GM12878 (cell line): ENCODE results near the gene B3GALT4. TPM values are rescaled to one million over a fixed set of nuclear protein-coding genes. Genes with fewer than 3 reads are reported as not detected.

Experiments used
- CBFB ChIP-seq: IDR thresholded peaks from 2 replicates; pipeline ENCODE4 v1.6.1; 2016; ENCODE audit warnings: antibody characterized with exemption, low read depth
- CBX3 ChIP-seq: fragments of 200-600 bp; sonication (generic); IDR thresholded peaks from 2 replicates; pipeline ENCODE4 v1.6.1; 2016; ENCODE audit warnings: low read depth, borderline replicate concordance
- DPF2 ChIP-seq: fragments of 450-650 bp; IDR thresholded peaks from 2 replicates; pipeline ENCODE4 v1.6.1; 2017; ENCODE audit warnings: mild to moderate bottlenecking
- FOXK2 ChIP-seq: fragments of 450-650 bp; IDR thresholded peaks from 2 replicates; pipeline ENCODE4 v1.6.1; 2017; ENCODE audit warnings: mild to moderate bottlenecking, moderate library complexity
- IRF4 ChIP-seq: IDR thresholded peaks from 2 replicates; pipeline ENCODE4 v1.6.1; 2011; ENCODE audit warnings: low read depth, low read length
- MTA2 ChIP-seq: fragments of 450-650 bp; IDR thresholded peaks from 2 replicates; pipeline ENCODE4 v1.6.1; 2016; ENCODE audit warnings: low read depth, mild to moderate bottlenecking, moderate library complexity
- MXI1 ChIP-seq: fragments of 150-350 bp; IDR thresholded peaks from 2 replicates; pipeline ENCODE4 v1.6.1; 2011; ENCODE audit warnings: low read depth, mild to moderate bottlenecking, inconsistent platforms, low read length, improper control_type of control experiment
- PAX5 ChIP-seq: IDR thresholded peaks from 2 replicates; pipeline ENCODE4 v1.6.1; 2011; ENCODE audit warnings: low read depth, low read length, borderline replicate concordance
- PAX8 ChIP-seq: fragments of 450-650 bp; IDR thresholded peaks from 2 replicates; pipeline ENCODE4 v1.6.1; 2017; ENCODE audit warnings: mild to moderate bottlenecking, moderate library complexity
- SMARCA5 ChIP-seq: fragments of 450-650 bp; IDR thresholded peaks from 2 replicates; pipeline ENCODE4 v1.6.1; 2017; ENCODE audit warnings: mild to moderate bottlenecking
- SPI1 ChIP-seq: IDR thresholded peaks from 2 replicates; pipeline ENCODE4 v1.6.1; 2011; ENCODE audit warnings: low read depth, mild to moderate bottlenecking, low read length, moderate library complexity, borderline replicate concordance; ENCODE audit not compliant: insufficient read depth
- TAF1 ChIP-seq: IDR thresholded peaks from 2 replicates; pipeline ENCODE4 v1.6.1; 2011; ENCODE audit warnings: mild to moderate bottlenecking, low read depth, low read length, borderline replicate concordance
- USF1 ChIP-seq: IDR thresholded peaks from 2 replicates; pipeline ENCODE4 v1.6.1; 2011; ENCODE audit warnings: borderline replicate concordance, low read depth, mild to moderate bottlenecking, moderate library complexity, mixed read lengths, low read length; ENCODE audit not compliant: insufficient read depth; ENCODE audit errors: extremely low read length
- ZBED1 ChIP-seq: IDR thresholded peaks from 2 replicates; pipeline ENCODE4 v1.6.1; 2016; ENCODE audit warnings: borderline replicate concordance
- polyA plus RNA-seq, 11 experiments: library from polyadenylated mRNA; depleted of rRNA in 4 of 11; unstranded in 6 of 11; stranded (reverse) in 5 of 11; fragments of >200 nt; fragmentation: Nextera tagmentation in 4 of 11; fragmentation: Illumina TruSeq in 1 of 11; extraction: Ambion mirVana in 4 of 11; extraction: Trizol in 1 of 11; gene quantifications; 1 replicate in 1 of 11; 2 replicates in 10 of 11; pipeline versions ENCODE4 v1.2.1 to v1.2.3, GENCODE V29; 2011 to 2016; ENCODE audit warnings: inconsistent platforms in 2 of 11, missing spikeins in 2 of 11, low read depth in 1 of 11
- total RNA-seq, 4 experiments: library from RNA; depleted of rRNA in 3 of 4; stranded (reverse); fragments of >200 nt in 3 of 4; fragmentation: Illumina TruSeq in 1 of 4; extraction: Trizol in 1 of 4; gene quantifications; 2 replicates each; pipeline versions ENCODE4 v1.2.1 to v1.2.3, GENCODE V29; 2013 to 2021
- TF ChIP-seq, protein P1 (sequence below): IDR thresholded peaks from 2 replicates; pipeline ENCODE4 v1.6.1; 2012; ENCODE audit warnings: low read depth, low read length, improper control_type of control experiment
- TF ChIP-seq, protein P2 (sequence below): fragments of 450-650 bp; IDR thresholded peaks from 2 replicates; pipeline ENCODE4 v1.6.1; 2016; ENCODE audit warnings: mild to moderate bottlenecking, moderate library complexity, borderline replicate concordance

Gene B3GALT4
- total and polyA plus RNA-seq, 10 of the 15 experiments (the other 5 are each of a cell fraction or from before 2014, with no cell fraction given): 0.27 to 8.2 (median 2.6) TPM

DNA sequence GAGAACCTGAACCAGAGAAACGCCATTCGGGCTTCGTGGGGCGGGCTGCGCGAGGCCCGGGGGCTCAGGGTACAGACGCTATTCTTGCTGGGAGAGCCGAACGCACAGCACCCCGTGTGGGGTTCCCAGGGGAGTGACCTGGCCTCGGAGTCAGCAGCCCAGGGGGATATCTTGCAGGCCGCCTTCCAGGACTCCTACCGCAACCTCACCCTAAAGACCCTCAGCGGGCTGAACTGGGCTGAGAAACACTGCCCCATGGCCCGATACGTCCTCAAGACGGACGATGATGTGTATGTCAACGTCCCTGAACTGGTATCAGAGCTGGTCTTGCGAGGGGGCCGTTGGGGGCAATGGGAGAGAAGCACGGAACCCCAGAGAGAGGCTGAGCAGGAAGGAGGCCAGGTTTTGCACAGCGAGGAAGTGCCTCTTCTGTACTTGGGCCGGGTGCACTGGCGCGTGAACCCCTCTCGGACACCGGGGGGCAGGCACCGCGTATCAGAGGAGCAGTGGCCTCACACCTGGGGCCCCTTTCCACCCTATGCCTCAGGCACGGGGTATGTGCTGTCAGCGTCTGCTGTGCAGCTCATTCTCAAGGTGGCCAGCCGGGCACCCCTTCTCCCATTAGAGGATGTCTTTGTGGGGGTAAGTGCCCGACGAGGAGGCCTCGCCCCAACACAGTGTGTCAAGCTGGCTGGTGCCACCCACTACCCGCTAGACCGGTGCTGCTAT, 904 bp downstream of the B3GALT4 start (continued):
- TF ChIP-seq SPI1: peak; percentile 62; the same call in 1 of the 2 replicates
- TF ChIP-seq DPF2: peak; percentile 13; the same call in 1 of the 2 replicates
- TF ChIP-seq, protein P1, sequence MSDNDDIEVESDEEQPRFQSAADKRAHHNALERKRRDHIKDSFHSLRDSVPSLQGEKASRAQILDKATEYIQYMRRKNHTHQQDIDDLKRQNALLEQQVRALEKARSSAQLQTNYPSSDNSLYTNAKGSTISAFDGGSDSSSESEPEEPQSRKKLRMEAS: 0 out of 2 replicates have a peak, but pooled peaks have one; percentile 26
- TF ChIP-seq CBX3: no peak
- peak; percentile 93 for TF ChIP-seq PAX5
- no peak for TF ChIP-seq PAX8
- no peak for TF ChIP-seq MTA2
- TF ChIP-seq MXI1: no peak; the same call in 1 of the 2 replicates
- no peak for TF ChIP-seq FOXK2
- TF ChIP-seq TAF1: no peak
- TF ChIP-seq ZBED1: no peak
- TF ChIP-seq, protein P2, sequence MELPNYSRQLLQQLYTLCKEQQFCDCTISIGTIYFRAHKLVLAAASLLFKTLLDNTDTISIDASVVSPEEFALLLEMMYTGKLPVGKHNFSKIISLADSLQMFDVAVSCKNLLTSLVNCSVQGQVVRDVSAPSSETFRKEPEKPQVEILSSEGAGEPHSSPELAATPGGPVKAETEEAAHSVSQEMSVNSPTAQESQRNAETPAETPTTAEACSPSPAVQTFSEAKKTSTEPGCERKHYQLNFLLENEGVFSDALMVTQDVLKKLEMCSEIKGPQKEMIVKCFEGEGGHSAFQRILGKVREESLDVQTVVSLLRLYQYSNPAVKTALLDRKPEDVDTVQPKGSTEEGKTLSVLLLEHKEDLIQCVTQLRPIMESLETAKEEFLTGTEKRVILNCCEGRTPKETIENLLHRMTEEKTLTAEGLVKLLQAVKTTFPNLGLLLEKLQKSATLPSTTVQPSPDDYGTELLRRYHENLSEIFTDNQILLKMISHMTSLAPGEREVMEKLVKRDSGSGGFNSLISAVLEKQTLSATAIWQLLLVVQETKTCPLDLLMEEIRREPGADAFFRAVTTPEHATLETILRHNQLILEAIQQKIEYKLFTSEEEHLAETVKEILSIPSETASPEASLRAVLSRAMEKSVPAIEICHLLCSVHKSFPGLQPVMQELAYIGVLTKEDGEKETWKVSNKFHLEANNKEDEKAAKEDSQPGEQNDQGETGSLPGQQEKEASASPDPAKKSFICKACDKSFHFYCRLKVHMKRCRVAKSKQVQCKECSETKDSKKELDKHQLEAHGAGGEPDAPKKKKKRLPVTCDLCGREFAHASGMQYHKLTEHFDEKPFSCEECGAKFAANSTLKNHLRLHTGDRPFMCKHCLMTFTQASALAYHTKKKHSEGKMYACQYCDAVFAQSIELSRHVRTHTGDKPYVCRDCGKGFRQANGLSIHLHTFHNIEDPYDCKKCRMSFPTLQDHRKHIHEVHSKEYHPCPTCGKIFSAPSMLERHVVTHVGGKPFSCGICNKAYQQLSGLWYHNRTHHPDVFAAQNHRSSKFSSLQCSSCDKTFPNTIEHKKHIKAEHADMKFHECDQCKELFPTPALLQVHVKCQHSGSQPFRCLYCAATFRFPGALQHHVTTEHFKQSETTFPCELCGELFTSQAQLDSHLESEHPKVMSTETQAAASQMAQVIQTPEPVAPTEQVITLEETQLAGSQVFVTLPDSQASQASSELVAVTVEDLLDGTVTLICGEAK: no peak
- peak; percentile 8; the same call in 1 of the 2 replicates for TF ChIP-seq CBFB
- TF ChIP-seq IRF4: 0 out of 2 replicates have a peak, but pooled peaks have one; percentile 29
- TF ChIP-seq USF1: no peak
- TF ChIP-seq SMARCA5: no peak
